ENCODE results near the gene LNX2.

The LNX2 gene

GRCh38 chr13:27549406-27549981 lies 70.8 kb downstream of the LNX2 start:
- DNase-seq: no peak

GRCh38 chr13:27542220-27542619 lies 78.1 kb downstream of the LNX2 start:
- DNase-seq: no peak

GRCh38 chr13:27541386-27541785 lies 78.9 kb downstream of the LNX2 start:
- DNase-seq: no peak

GRCh38 chr13:27536361-27537101 lies 83.8 kb downstream of the LNX2 start:
- DNase-seq: no peak

- no peak for DNase-seq
These were observed 84.8 kb downstream of the LNX2 start for GRCh38 chr13:27535546-27535945.

- no peak for DNase-seq
These were observed 85.3 kb downstream of the LNX2 start for GRCh38 chr13:27534981-27535380.

- DNase-seq: no peak
These were observed 86.0 kb downstream of the LNX2 start for GRCh38 chr13:27534108-27534980.

GRCh38 chr13:27533155-27533643 lies 87.1 kb downstream of the LNX2 start:
- DNase-seq: peak; percentile 87

- no peak for DNase-seq
These were observed 91.4 kb downstream of the LNX2 start for GRCh38 chr13:27528908-27529307.

- no peak for DNase-seq
These were observed 93.8 kb downstream of the LNX2 start for GRCh38 chr13:27526516-27526915.

- DNase-seq: no peak
These were observed 95.1 kb downstream of the LNX2 start for GRCh38 chr13:27524981-27525975.

- peak; percentile 28 for DNase-seq
These were observed 96.8 kb downstream of the LNX2 start for GRCh38 chr13:27523346-27524073.

GRCh38 chr13:27522847-27523246 lies 97.5 kb downstream of the LNX2 start:
- peak; percentile 75 for DNase-seq

GRCh38 chr13:27516103-27516502 lies 104.2 kb downstream of the LNX2 start:
- no peak for DNase-seq

- DNase-seq: no peak
These were observed 110.2 kb downstream of the LNX2 start for GRCh38 chr13:27510082-27510481.

GRCh38 chr13:27508802-27509201 lies 111.5 kb downstream of the LNX2 start:
- DNase-seq: no peak

- DNase-seq: no peak
These were observed 114.5 kb downstream of the LNX2 start for GRCh38 chr13:27505792-27506191.

- DNase-seq: no peak
These were observed 115.5 kb downstream of the LNX2 start for GRCh38 chr13:27504868-27505194.

GRCh38 chr13:27504128-27504867 lies 116.0 kb downstream of the LNX2 start:
- DNase-seq: no peak

GRCh38 chr13:27500806-27501534 lies 119.4 kb downstream of the LNX2 start:
- DNase-seq: no peak

Data from suppressor macrophage treated with lipopolysaccharide for 4 hours (primary cell).